ENCODE data around the gene RPS27. TPM values are rescaled to one million over a fixed set of nuclear protein-coding genes. Genes with fewer than 3 reads are reported as not detected.
A peak's percentile ranks its signal among the peaks of the same experiment; 100 is the strongest.
"Not testable (repeated sequence)": the region's sequence is repeated elsewhere in the genome, so short reads cannot be mapped to it uniquely, and the experiment has no call there.

RPS27 gene
- polyA plus RNA-seq, 3 donors, result 3,554 to 3,620 (median 3,570) TPM

DNA sequence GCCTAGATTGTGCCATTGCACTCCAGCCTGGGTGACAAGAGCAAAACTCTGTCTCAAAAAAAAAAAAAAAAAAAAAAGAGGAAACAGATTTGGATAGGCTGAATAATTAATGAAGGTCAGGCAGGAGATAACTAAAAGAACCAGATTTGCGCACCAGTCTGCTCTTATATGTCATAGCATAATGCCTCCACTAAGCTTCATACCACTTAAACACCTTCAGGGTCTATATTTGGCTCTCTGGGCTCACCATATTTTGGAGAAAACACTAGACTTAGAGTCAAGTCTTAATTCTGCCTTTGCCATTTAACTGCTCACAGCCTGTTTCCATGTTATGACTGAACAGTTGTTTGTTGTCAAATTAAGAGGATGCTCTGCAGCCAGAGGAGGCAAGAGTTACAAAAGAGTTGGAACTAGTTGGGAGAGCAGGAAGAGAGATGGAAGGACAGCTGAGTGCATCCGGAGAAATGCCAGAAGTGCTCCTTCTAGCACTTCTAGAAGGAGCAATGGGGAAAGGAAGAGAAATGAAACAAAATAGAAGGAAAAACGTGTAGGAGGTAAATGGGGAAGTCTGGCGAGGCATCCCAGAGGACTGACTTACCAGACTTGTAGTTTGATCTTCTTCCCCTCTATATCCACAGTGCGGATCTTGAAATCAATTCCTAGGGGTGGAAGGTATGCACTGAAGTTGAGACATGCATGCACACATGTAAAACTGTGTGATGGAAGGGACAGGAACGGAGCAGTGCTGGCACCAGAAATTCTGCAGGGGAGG lies 6.3 kb upstream of the RPS27 start:
- no peak for DNase-seq (ENCODE audit: low read depth in 3 of 3, low spot score in 2 of 3)

GRCh38 chr1:153985341-153985912 lies 5.1 kb upstream of the RPS27 start:
- no peak for DNase-seq (ENCODE audit: low read depth in 3 of 3, low spot score in 2 of 3)

- DNase-seq (ENCODE audit: low read depth in 3 of 3, low spot score in 2 of 3), result peak in 2 of 3 donors; percentile 72 to 78
These were observed 4.4 kb upstream of the RPS27 start, which contains the start of gene RAB13 for GRCh38 chr1:153985941-153986761. RAB13 (minus strand) TSS chr1:153986339; CDS start chr1:153986236, 103 bp downstream.

DNA sequence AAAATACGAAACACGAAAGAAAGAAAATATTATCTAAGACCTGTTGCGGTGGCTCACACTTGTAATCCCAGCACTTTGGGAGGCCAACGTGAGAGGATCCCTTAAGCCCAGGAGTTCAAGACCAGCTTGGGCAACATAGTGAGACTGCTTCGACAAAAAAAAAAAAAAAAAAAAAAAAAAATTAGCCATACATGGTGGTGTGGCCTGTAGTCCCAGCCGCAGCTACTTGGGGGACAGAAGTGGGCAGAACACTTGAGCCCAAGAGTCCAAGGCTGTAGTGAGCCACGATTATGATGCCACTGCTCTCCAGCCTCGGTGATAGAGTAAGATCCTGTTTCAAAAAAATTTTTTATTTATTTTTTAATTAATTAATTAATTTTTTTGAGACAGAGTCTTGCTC lies 2.9 kb upstream of the RPS27 start:
- no peak for DNase-seq (ENCODE audit: low read depth in 3 of 3, low spot score in 2 of 3)

DNA sequence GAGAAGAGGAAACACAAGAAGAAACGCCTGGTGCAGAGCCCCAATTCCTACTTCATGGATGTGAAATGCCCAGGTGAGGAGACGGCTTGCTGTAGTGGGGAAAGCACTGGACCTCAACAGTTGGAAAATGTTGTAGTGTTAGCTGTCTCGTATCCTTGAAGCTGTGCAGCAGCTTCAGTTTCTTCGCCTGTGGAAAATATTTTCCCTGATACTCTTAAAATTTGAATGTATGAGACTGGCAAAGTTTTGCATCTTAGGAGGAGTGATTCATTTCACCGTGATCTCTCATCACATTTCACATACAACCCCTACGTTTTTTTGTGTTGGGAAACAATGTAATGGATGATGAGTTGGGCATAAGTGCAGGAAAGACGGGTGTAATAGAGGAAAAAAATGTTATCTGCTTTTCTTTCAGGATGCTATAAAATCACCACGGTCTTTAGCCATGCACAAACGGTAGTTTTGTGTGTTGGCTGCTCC lies 629 bp downstream of the RPS27 start:
- DNase-seq (ENCODE audit: low read depth in 3 of 3, low spot score in 2 of 3), result no peak

GRCh38 chr1:153991806-153992205 lies 1.2 kb downstream of the RPS27 start:
- no peak for DNase-seq (ENCODE audit: low read depth in 3 of 3, low spot score in 2 of 3)

- no peak for DNase-seq (ENCODE audit: low read depth in 3 of 3, low spot score in 2 of 3)
These were observed 4.6 kb downstream of the RPS27 start for GRCh38 chr1:153995202-153995601.

GRCh38 chr1:153995640-153996039 lies 5.1 kb downstream of the RPS27 start:
- no peak for DNase-seq (ENCODE audit: low read depth in 3 of 3, low spot score in 2 of 3)

- DNase-seq (ENCODE audit: low read depth in 3 of 3, low spot score in 2 of 3), result not testable (repeated sequence)
These were observed 6.3 kb downstream of the RPS27 start for GRCh38 chr1:153996882-153997281.

GRCh38 chr1:154000420-154000819 lies 9.9 kb downstream of the RPS27 start:
- DNase-seq (ENCODE audit: low read depth in 3 of 3, low spot score in 2 of 3), result no peak

DNA sequence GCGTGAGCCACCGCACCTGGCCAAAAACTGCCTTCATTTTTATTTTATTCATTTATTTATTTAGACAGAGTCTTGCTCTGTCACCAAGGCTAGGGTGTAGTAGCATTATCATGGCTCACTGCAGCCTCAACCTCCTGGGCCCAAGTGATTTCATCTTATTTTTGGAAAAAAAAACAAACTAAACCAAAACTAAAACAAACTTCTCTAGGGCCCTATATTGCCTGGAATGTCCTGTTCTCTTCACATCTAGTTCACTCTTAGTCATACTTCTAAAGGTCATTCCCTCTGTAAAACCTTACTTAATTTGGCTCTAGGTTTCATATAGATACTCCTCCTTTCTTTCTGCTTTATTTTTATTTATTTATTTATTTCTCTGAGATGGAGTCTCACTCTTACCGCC lies 15.6 kb downstream of the RPS27 start:
- DNase-seq (ENCODE audit: low read depth in 3 of 3, low spot score in 2 of 3), result no peak

- no peak for DNase-seq (ENCODE audit: low read depth in 3 of 3, low spot score in 2 of 3)
These were observed 21.6 kb downstream of the RPS27 start for GRCh38 chr1:154012129-154012528.

DNA sequence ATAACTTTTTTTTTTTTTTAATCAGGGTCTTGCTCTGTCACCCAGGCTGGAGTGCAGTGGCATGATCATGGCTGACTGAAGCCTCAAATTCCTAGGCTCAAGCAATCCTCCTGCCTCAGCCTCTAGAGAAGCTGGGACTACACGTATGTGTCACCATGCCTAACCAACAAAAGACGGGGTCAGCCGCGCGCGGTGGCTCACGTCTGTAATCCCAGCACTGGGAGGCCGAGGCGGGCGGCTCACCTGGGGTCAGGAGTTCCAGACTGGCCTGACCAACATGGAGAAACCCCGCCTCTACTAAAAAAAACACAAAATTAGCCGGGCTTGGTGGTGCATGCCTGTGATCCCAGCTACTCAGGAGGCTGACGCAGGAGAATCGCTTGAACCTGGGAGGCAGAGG lies 22.0 kb downstream of the RPS27 start:
- not testable (repeated sequence) for DNase-seq (ENCODE audit: low read depth in 3 of 3, low spot score in 2 of 3)

GRCh38 chr1:154014154-154014907 lies 23.8 kb downstream of the RPS27 start:
- DNase-seq (ENCODE audit: low read depth in 3 of 3, low spot score in 2 of 3), result no peak

DNA sequence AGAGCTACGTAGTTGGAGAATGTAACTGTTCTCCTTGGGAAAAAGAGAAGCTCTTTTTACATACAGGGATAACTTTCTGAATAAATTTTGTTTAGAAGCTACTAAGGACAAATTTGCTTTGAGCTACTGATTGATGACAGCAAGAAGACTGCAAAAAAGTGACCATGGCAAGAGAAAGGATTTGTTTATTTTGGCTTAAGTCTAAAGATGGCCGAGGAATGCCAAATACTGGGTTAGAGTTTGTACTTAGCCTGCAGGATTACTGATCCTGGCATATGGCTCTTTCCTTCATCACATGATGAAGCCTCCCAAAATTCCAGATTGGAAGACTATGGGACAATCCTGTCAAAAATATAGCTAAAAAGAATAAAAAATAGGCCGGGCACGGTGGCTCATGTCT lies 28.7 kb downstream of the RPS27 start:
- DNase-seq (ENCODE audit: low read depth in 3 of 3, low spot score in 2 of 3), result no peak

- no peak for DNase-seq (ENCODE audit: low read depth in 3 of 3, low spot score in 2 of 3)
These were observed 29.4 kb downstream of the RPS27 start for GRCh38 chr1:154019940-154020339.

DNA sequence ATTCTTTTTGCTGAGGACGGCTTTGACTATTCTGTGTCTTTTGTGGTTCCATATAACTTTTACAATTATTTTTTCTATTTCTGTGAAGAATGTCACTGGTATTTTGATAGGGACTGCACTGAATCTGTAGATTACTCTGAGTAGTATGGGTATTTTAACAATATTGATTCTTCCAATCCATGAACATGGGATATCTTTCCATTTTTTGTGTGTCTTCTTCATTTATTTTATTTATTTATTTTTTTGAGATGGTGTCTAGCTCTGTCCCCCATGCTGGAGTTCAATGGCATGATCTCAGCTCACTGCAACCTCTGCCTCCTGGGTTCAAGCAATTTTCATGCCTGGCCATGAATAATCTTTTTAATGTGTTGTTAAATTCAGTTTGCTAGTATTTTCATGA lies 43.1 kb downstream of the RPS27 start:
- not testable (repeated sequence) for DNase-seq (ENCODE audit: low read depth in 3 of 3, low spot score in 2 of 3)

Measured in right renal cortex interstitium (tissue), 3 donors.